Stomach (tissue), 4 donors: Measurements from ENCODE around the gene MYO16.

Experiments
- CTCF ChIP-seq, 7 experiments: fragments of 450-650 bp in 4 of 7; fragments of 200-600 bp in 3 of 7; sonication (generic) in 3 of 7; IDR thresholded peaks; one replicate each; pipeline ENCODE4 v1.5.1; 2016 to 2019; ENCODE audit warnings: antibody characterized with exemption in 7 of 7, control low read depth in 2 of 7, mild to moderate bottlenecking in 1 of 7
- POLR2A ChIP-seq, 4 donors: fragments of 450-650 bp; IDR thresholded peaks; one replicate each; pipeline ENCODE4 v1.6.1; 2016; ENCODE audit warnings: antibody characterized with exemption in 4 of 4, control low read depth in 2 of 4, mild to moderate bottlenecking in 1 of 4, moderate library complexity in 1 of 4

GRCh38 chr13:109130093-109130835 lies 500.9 kb downstream of the MYO16 start:
- TF ChIP-seq POLR2A (IDR thresholded peaks at IDR 0.05) = no peak
- no peak for TF ChIP-seq CTCF (IDR thresholded peaks at IDR 0.05)
